ENCODE data around the gene VSTM2L.

- no peak for TF ChIP-seq CTCF (IDR thresholded peaks at IDR 0.05; ENCODE audit: low read depth, low read length)
- TF ChIP-seq EZH2phosphoT487 (IDR thresholded peaks at IDR 0.05; ENCODE audit: low read depth) = no peak
Measured at GRCh38 chr20:37986044-37986858, 83.3 kb downstream of the VSTM2L start.

Data from OCI-LY3 (cell line).